GM21526 (cell line): Measurements from ENCODE around the gene UQCR11.

Source experiments
- ATAC-seq: cut with Tn5 transposase; IDR thresholded peaks from one replicate; pipeline ENCODE4 v1.9.1; 2021; ENCODE audit warnings: moderate library complexity; ENCODE audit not compliant: unreplicated experiment, low FRiP score

UQCR11 gene

GRCh38 chr19:1592755-1593500 is 12.3 kb downstream of the UQCR11 start, which contains the start of gene MBD3:
TSS of gene MBD3 (minus strand) at chr19:1592865. CDS start at chr19:1592631, 234 bp downstream.
- ATAC-seq, result peak; percentile 60

GRCh38 chr19:1592024-1592754 is 13.1 kb downstream of the UQCR11 start:
- peak; percentile 40 for ATAC-seq

GRCh38 chr19:1591421-1592023 is 13.7 kb downstream of the UQCR11 start:
- no peak for ATAC-seq

GRCh38 chr19:1590641-1591397 is 14.4 kb downstream of the UQCR11 start:
- ATAC-seq, result no peak

- no peak for ATAC-seq
These were observed 17.4 kb downstream of the UQCR11 start for GRCh38 chr19:1587872-1588271.

DNA sequence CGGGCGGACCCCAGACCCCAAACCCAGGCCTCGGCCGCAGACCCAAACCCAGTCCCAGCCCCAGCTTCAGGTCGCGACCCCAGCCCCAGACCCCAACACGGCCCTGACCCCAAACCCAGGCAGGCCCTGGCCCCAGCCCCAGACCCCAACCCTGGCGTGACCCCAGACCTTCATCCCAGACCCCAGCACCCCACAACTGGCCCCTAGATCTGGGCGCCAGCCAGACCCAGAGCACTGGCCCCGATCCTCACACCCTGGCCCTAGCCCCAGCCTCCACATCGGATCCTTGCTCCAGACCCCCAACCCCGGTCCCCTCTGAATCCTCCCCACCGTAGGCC is 20.1 kb downstream of the UQCR11 start:
- no peak for ATAC-seq

GRCh38 chr19:1584500-1585242 is 20.6 kb downstream of the UQCR11 start:
- no peak for ATAC-seq

- no peak for ATAC-seq
These were observed 23.1 kb downstream of the UQCR11 start for GRCh38 chr19:1582201-1582600.

- ATAC-seq, result no peak
These were observed 24.3 kb downstream of the UQCR11 start for GRCh38 chr19:1580957-1581356.

DNA sequence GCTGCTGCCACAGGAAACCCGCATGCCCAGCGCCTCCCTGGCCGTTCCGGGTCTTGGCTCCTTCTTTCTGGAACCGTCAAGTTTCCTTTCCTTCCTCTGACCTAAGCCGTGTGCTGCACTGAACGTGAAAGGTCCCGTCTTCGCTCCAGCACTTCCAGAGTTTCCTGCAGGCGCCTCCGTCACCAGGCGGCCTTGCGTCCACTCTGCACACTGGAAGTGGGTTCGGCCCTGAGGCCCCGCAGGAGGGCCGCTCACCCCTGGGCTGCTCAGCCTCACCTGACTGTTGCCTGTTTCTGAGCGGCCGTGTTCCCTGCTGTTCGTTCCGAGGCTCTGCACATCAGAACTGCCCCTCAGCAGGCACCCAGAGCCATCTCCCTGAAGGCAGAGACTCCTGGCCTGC is 24.9 kb downstream of the UQCR11 start:
- no peak for ATAC-seq

- ATAC-seq, result no peak
These were observed 26.0 kb downstream of the UQCR11 start for GRCh38 chr19:1579222-1579621.

DNA sequence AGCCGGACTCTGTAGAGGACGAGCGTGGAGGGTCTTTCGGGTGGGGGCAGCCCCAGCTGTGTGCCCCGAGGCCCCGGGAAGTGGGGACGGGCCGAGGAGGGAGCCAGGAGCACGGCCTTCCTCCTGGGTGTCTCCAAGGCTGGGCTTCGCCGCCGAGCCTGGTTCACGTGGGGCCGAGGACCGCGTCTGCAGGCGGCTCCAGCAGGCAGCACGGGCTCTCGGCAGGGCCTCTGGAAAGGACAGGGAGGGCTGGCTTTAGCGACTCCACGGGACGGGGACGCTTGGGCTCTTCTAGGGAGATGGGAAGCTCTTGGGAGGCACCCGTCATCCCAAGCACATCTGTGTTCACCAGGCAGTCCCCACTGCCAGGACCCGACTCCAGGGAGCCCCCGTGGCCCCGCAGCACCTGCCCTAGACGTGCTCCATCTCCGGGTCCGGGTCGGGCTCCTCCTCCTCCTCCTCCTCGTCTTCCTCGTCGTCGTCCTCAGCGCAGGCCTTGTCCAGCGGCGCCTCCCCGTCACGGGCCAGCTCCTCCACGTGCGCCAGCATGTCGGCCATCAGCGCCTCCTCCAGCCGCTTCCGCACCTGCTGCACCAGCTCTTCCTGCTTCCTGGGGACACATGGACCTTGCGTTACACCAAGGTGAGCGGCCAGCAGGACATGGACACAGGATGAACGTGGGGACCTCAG is 27.2 kb downstream of the UQCR11 start:
- ATAC-seq, result no peak

- ATAC-seq, result no peak
These were observed 28.0 kb downstream of the UQCR11 start for GRCh38 chr19:1577090-1577928.

- ATAC-seq, result no peak
These were observed 28.8 kb downstream of the UQCR11 start for GRCh38 chr19:1576242-1577089.

DNA sequence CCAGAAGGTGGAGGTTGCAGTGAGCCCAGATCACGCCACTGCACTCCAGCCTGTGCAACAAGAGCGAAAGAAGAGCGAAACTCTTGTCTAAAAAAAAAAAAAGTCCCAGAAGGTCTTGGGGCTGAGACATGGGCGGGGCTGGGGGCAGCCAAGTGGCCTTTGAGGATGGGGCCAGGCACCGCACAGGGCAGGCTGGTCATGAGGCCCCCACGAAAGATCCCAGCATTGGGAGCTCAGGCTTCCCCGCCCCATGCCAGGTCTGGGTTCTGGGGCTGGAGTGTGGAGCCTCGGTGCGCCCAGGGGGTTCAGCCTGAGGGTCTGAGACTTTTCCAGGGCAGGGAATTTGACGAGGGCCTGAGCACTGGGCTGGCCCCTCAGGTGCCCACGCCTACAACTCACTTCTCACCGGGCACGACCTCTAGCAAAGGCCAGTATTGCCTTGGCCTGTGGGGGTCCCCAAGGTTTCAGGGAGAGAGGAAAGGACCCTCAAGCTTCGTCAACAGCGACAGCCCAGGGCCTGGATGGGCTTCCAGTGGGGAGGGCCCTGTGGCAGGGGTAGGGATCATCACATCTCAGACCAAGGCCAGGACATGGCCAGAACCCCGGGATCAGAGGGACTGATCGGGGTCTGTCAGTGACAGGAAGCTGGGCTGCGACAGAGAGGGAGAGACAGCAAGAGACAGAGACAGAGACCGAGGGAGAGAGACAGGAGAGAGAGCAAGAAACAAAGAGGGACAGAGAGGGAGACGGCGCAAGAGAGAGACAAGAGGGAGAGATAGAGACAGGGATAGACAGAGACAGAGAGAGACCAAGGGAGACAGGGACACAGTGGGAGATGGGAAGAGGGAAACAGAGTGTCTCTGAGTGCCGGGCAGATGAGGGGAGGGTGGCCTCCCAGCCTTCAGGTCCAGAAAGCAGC is 29.7 kb downstream of the UQCR11 start:
- ATAC-seq, result no peak

DNA sequence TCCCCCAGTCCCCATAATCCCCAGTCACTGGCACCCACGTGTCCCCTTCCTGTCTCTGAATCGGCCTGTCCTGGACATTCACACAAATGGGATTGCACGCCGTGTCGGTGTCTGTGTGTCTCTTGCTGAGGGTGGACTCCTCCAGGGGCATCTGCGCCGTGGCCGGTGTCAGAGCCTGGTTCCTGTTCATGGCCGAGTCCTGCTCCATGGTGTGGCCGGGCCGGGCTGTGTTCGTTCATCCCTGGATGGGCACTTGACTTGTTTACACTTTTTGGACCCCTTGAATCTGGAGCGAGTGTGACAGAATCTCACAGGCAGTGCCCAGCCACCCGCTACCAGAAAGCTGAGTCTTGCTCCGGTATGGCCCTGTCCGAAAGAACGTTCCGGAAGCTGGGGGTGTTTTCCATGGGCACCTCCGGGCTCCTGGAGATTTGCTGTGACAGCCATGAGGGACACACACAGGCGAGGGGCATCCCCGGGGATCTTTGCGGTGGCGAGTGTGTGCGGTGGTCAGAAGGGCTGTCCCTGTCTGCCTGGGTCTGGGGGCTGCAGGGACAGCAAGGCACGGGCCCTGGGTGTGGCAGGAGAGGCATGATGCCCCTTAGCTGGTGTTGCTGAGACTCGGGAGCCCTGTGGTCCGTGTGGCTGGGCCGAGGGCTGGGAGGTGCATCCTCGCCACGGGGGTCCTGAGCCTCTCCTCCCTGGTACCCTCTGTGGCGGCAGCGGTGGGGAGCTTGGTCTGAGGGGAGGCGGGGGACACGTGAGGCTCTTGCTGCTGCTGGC is 30.7 kb downstream of the UQCR11 start:
- ATAC-seq, result no peak
